SK-N-SH treated with all-trans-retinoic acid at 6 μM for 48 hours (cell line): Measurements from ENCODE around the gene CYP3A7.

Source experiments
- ATAC-seq: fragments of 200-7000 bp; cut with Tn5 transposase; 3 replicates; pipeline ENCODE4 v1.9.1; 2020; ENCODE audit warnings: mild to moderate bottlenecking, moderate library complexity
- CSDC2 ChIP-seq: fragments of 250-450 bp; sonication (Bioruptor Pico); IDR thresholded peaks from 2 replicates; pipeline ENCODE4 v1.5.0; 2020; ENCODE audit warnings: mild to moderate bottlenecking, moderate library complexity
- CSRNP3 ChIP-seq: fragments of 250-450 bp; sonication (Bioruptor Pico); IDR thresholded peaks from 2 replicates; pipeline ENCODE4 v1.5.1; 2021; ENCODE audit warnings: mild to moderate bottlenecking, moderate library complexity
- ESRRG ChIP-seq: fragments of 250-450 bp; sonication (Bioruptor Pico); IDR thresholded peaks from 2 replicates; pipeline ENCODE4 v1.6.1; 2021; ENCODE audit warnings: mild to moderate bottlenecking
- OSR1 ChIP-seq: fragments of 250-450 bp; sonication (Bioruptor Pico); IDR thresholded peaks from 2 replicates; pipeline ENCODE4 v1.8.0; 2022; ENCODE audit warnings: moderate library complexity, mild to moderate bottlenecking, inconsistent platforms
- POU6F1 ChIP-seq: fragments of 250-450 bp; sonication (Bioruptor Pico); IDR thresholded peaks from 2 replicates; pipeline ENCODE4 v1.8.0; 2021; ENCODE audit warnings: low read depth, mild to moderate bottlenecking, moderate library complexity, borderline replicate concordance
- RARB ChIP-seq: fragments of 250-450 bp; sonication (Bioruptor Pico); IDR thresholded peaks from 2 replicates; pipeline ENCODE4 v1.8.0; 2021; ENCODE audit warnings: mild to moderate bottlenecking, moderate library complexity
- SNAI2 ChIP-seq: fragments of 250-450 bp; sonication (Bioruptor Pico); IDR thresholded peaks from 2 replicates; pipeline ENCODE4 v1.5.0; 2020; ENCODE audit warnings: mild to moderate bottlenecking, moderate library complexity
- TCF4 ChIP-seq: fragments of 250-450 bp; sonication (Bioruptor Pico); IDR thresholded peaks from 2 replicates; pipeline ENCODE4 v1.8.0; 2021; ENCODE audit warnings: mild to moderate bottlenecking, moderate library complexity, borderline replicate concordance
- TOX ChIP-seq: fragments of 250-450 bp; sonication (Bioruptor Pico); IDR thresholded peaks from 2 replicates; pipeline ENCODE4 v1.8.0; 2021; ENCODE audit warnings: mild to moderate bottlenecking, moderate library complexity, borderline replicate concordance
- ZC3H10 ChIP-seq: fragments of 250-450 bp; sonication (Bioruptor Pico); IDR thresholded peaks from 2 replicates; pipeline ENCODE4 v1.5.1; 2021; ENCODE audit warnings: mild to moderate bottlenecking, moderate library complexity
- ZFP3 ChIP-seq: fragments of 250-450 bp; sonication (Bioruptor Pico); IDR thresholded peaks from 2 replicates; pipeline ENCODE4 v1.5.0; 2020; ENCODE audit warnings: mild to moderate bottlenecking, moderate library complexity
- ZFP30 ChIP-seq: fragments of 450-650 bp; formaldehyde crosslinking; IDR thresholded peaks from 2 replicates; pipeline ENCODE4 v1.5.0; 2022; ENCODE audit warnings: mild to moderate bottlenecking, moderate library complexity
- ZNF565 ChIP-seq: fragments of 450-650 bp; formaldehyde crosslinking; conservative IDR thresholded peaks from 2 replicates; pipeline ENCODE4 v1.5.0; 2020; ENCODE audit warnings: low read depth, mild to moderate bottlenecking, moderate library complexity
- ZNF70 ChIP-seq: fragments of 450-650 bp; formaldehyde crosslinking; IDR thresholded peaks from 2 replicates; pipeline ENCODE4 v1.5.0; 2020; ENCODE audit warnings: mild to moderate bottlenecking, moderate library complexity
- ZNF8 ChIP-seq: fragments of 450-650 bp; formaldehyde crosslinking; IDR thresholded peaks from 2 replicates; pipeline ENCODE4 v1.5.0; 2020; ENCODE audit warnings: mild to moderate bottlenecking, moderate library complexity
- TF ChIP-seq, protein P1 (sequence below): fragments of 250-450 bp; sonication (Bioruptor Pico); IDR thresholded peaks from 2 replicates; pipeline ENCODE4 v1.8.0; 2020; ENCODE audit warnings: mild to moderate bottlenecking, moderate library complexity, borderline replicate concordance
- TF ChIP-seq, protein P2 (sequence below): fragments of 250-450 bp; sonication (Bioruptor Pico); IDR thresholded peaks from 2 replicates; pipeline ENCODE4 v1.5.0; 2020; ENCODE audit warnings: mild to moderate bottlenecking, moderate library complexity
- TF ChIP-seq, protein P3 (sequence below): fragments of 250-450 bp; sonication (Bioruptor Pico); IDR thresholded peaks from 2 replicates; pipeline ENCODE4 v1.5.1; 2020; ENCODE audit warnings: low read depth, mild to moderate bottlenecking, moderate library complexity

The CYP3A7 gene

DNA sequence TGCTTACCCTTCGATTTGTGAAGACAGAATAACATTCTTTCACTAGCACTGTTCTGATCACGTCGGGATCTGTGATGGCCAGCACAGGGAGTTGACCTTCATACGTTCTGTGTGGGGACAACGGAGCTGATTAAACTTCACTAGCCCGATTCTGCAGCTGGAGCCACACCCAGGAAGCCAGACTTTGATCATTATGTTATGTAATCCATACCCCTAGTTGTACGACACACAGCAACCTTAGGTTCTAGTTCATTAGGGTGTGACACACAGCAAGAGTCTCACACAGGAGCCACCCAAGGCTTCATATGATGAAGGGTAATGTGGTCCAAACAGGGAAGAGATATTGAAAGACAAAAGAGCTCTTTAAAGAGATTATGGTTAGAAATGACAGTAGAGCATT is 62.4 kb downstream of the CYP3A7 start:
- no peak for TF ChIP-seq ZFP3 (CRISPR knock-in tag)
- TF ChIP-seq ESRRG (CRISPR knock-in tag): no peak
- no peak for TF ChIP-seq TCF4 (CRISPR knock-in tag)
- TF ChIP-seq, protein P1, sequence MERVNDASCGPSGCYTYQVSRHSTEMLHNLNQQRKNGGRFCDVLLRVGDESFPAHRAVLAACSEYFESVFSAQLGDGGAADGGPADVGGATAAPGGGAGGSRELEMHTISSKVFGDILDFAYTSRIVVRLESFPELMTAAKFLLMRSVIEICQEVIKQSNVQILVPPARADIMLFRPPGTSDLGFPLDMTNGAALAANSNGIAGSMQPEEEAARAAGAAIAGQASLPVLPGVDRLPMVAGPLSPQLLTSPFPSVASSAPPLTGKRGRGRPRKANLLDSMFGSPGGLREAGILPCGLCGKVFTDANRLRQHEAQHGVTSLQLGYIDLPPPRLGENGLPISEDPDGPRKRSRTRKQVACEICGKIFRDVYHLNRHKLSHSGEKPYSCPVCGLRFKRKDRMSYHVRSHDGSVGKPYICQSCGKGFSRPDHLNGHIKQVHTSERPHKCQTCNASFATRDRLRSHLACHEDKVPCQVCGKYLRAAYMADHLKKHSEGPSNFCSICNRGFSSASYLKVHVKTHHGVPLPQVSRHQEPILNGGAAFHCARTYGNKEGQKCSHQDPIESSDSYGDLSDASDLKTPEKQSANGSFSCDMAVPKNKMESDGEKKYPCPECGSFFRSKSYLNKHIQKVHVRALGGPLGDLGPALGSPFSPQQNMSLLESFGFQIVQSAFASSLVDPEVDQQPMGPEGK (CRISPR knock-in tag): no peak
- TF ChIP-seq OSR1 (CRISPR knock-in tag): no peak
- TF ChIP-seq, protein P2, sequence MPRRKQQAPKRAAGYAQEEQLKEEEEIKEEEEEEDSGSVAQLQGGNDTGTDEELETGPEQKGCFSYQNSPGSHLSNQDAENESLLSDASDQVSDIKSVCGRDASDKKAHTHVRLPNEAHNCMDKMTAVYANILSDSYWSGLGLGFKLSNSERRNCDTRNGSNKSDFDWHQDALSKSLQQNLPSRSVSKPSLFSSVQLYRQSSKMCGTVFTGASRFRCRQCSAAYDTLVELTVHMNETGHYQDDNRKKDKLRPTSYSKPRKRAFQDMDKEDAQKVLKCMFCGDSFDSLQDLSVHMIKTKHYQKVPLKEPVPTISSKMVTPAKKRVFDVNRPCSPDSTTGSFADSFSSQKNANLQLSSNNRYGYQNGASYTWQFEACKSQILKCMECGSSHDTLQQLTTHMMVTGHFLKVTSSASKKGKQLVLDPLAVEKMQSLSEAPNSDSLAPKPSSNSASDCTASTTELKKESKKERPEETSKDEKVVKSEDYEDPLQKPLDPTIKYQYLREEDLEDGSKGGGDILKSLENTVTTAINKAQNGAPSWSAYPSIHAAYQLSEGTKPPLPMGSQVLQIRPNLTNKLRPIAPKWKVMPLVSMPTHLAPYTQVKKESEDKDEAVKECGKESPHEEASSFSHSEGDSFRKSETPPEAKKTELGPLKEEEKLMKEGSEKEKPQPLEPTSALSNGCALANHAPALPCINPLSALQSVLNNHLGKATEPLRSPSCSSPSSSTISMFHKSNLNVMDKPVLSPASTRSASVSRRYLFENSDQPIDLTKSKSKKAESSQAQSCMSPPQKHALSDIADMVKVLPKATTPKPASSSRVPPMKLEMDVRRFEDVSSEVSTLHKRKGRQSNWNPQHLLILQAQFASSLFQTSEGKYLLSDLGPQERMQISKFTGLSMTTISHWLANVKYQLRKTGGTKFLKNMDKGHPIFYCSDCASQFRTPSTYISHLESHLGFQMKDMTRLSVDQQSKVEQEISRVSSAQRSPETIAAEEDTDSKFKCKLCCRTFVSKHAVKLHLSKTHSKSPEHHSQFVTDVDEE (CRISPR knock-in tag): no peak
- no peak for ATAC-seq

- TF ChIP-seq ZNF70 (no peak), RARB (no peak), ZNF8 (no peak), TCF4 (CRISPR knock-in tag) (no peak), ZNF565 (no peak), TOX (CRISPR knock-in tag) (no peak), CSRNP3 (CRISPR knock-in tag) (no peak), SNAI2 (CRISPR knock-in tag) (no peak), ZFP3 (CRISPR knock-in tag) (no peak), POU6F1 (CRISPR knock-in tag) (no peak), ZFP30 (CRISPR knock-in tag) (no peak), ESRRG (CRISPR knock-in tag) (no peak), CSDC2 (CRISPR knock-in tag) (no peak), OSR1 (CRISPR knock-in tag) (no peak), ZC3H10 (CRISPR knock-in tag) (no peak)
- TF ChIP-seq, protein P3, sequence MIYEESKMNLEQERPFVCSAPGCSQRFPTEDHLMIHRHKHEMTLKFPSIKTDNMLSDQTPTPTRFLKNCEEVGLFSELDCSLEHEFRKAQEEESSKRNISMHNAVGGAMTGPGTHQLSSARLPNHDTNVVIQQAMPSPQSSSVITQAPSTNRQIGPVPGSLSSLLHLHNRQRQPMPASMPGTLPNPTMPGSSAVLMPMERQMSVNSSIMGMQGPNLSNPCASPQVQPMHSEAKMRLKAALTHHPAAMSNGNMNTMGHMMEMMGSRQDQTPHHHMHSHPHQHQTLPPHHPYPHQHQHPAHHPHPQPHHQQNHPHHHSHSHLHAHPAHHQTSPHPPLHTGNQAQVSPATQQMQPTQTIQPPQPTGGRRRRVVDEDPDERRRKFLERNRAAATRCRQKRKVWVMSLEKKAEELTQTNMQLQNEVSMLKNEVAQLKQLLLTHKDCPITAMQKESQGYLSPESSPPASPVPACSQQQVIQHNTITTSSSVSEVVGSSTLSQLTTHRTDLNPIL: no peak
- TF ChIP-seq, protein P1 (CRISPR knock-in tag): no peak
- TF ChIP-seq, protein P2 (CRISPR knock-in tag): no peak
- no peak for ATAC-seq
Observed at GRCh38 chr7:99669782-99670181, 65.2 kb downstream of the CYP3A7 start.
